CD4-positive, alpha-beta T cell treated with Interferon gamma for 1 hour (primary cell): ENCODE results near the gene DDHD1.
"Not testable (repeated sequence)": the region's sequence is repeated elsewhere in the genome, so short reads cannot be mapped to it uniquely, and the experiment has no call there.

Source experiments
- DNase-seq: peaks from one replicate; pipeline ENCODE4 v3.0.0-alpha.2; 2020

The DDHD1 gene

GRCh38 chr14:53103636-53104340 is 49.3 kb downstream of the DDHD1 start:
- DNase-seq, result no peak

DNA sequence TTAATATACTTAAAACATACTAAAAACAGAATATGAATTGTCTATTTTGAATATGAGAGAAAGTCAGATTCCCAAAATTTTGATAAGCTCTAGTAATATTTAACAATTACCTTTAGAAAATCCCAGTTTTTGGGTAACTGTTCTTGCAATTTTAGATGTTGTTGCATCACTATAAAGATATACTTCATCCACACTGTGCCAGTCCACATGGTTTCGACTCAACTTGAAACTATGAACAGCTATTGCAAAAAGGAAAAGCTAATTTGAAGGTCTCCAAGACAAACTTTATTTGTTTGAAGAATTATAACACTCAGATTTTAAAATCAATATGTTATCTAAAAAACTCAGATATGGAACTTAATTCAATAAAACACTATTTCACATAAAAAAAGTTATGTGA is 59.9 kb downstream of the DDHD1 start:
- DNase-seq, result no peak

GRCh38 chr14:53090853-53091252 is 62.3 kb downstream of the DDHD1 start:
- no peak for DNase-seq

GRCh38 chr14:53084954-53085353 is 68.2 kb downstream of the DDHD1 start:
- not testable (repeated sequence) for DNase-seq

- DNase-seq, result no peak
These were observed 88.6 kb downstream of the DDHD1 start for GRCh38 chr14:53064475-53064874.

DNA sequence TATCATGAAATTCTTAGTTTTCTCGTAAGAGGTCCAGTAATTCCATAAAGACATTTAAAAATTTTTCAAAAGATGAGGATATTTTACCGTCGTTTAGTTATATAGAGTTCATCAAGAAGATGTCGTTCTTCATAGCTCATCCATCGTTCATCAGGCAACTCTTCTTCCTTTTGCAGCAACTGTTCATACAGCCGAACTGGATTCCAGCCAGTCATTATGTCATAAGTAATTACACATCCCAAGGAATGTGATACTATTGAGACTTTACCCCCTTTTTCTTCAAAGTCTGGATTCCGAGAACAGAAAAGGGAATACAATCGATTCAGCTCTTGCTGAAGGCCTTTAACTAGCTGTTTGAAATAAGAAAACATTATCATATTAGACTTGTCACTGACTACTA is 90.3 kb downstream of the DDHD1 start:
- DNase-seq, result no peak

DNA sequence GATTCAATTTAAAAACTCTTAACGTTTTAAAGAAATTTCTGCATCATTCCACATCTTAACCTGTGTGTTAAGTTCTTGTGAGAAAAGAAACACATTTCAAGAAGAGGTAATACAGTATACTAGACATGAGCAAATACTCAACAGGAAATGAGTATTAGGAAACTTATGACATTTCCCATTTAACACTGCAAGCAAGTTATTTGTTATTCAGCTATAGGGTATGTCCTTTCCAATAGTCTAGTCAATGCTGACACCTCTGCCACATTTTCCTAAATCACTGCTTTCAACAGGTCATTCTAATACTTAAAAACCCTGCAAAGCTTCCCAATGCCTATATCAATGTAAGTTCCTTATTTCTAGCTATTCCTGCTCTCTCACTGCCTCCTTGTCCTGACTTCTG is 93.1 kb downstream of the DDHD1 start:
- no peak for DNase-seq

DNA sequence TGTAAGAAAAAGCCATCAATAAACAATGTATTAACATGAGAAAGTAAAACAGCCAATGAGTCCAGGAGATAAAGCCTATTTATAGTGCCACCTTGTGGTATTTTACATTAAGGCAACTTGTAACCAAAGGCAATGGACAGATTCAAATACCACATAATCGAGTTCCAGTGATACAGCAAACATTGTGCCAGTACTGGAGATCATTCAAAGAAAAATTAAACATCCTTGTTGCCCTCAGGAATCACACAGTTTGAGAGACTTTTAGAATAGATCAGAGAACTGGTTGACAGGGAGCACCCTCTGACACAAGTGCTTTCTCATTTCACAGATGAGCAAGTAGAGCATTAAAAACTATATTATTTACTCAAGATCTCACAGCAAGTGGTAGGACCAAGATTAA is 98.1 kb downstream of the DDHD1 start:
- no peak for DNase-seq

DNA sequence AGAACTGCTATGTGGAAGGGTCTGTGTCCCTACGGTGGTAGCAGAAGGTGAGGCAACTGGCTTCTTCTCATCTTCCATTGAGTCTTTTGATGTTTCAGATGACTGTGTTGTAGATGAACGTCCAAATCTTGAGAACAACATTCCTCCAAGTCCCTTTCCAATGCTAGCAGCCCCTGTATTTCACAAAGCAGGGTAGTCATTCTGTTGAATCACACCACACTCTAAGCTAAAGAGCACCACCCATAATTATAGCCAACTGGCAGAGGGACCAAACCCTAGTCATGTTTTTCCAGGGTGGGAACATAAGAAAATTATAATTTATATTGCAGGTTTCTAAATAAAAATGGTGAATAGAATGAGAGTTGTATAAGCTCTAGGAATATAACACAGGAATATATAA is 98.7 kb downstream of the DDHD1 start:
- DNase-seq, result no peak

DNA sequence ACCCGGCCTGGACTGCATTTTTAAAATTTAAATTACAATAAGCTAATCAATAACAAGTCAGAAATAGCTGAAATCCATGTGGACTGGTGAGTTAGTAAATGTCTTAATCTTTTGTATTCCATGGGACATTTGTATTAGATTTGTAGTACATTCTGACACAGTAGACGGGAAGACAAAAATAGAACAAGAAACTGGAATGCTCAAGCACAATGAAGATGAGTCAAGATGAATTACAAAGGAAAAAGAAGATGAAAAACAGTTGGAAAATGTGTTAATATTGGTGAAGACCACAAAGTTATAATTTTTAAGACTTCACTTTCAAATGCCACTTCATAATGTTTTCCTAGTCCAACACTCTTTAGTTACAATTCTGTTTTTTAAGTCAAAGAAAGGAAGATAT is 104.5 kb downstream of the DDHD1 start:
- no peak for DNase-seq

GRCh38 chr14:53047307-53048069 is 105.6 kb downstream of the DDHD1 start:
- DNase-seq, result no peak

GRCh38 chr14:53044486-53044885 is 108.6 kb downstream of the DDHD1 start:
- no peak for DNase-seq

DNA sequence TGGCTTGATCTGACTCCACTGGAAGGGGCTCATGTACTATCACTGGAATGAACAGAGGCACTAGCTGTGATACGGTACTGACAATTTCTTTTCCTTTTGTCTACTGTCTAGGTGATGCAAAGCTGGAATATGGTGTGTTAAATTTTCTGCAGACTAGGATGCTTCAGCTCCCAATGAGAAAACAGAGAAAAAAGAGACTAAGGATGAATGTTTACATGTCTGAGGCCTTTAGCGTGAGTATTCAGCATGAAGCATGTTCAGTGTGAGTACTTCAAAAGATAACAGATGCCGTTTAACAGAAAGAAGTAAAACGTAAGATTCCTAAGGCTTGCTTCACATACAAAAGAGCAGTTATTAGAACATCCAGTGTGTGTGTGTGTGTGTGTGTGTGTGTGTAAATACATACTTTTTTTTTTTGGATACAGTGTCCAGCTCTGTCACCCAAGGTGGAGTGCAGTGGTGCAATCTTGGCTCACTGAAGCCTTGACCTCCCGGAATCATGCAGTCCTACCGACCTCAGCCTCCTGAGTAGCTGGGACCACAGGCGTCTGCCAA is 110.0 kb downstream of the DDHD1 start:
- DNase-seq, result no peak

DNA sequence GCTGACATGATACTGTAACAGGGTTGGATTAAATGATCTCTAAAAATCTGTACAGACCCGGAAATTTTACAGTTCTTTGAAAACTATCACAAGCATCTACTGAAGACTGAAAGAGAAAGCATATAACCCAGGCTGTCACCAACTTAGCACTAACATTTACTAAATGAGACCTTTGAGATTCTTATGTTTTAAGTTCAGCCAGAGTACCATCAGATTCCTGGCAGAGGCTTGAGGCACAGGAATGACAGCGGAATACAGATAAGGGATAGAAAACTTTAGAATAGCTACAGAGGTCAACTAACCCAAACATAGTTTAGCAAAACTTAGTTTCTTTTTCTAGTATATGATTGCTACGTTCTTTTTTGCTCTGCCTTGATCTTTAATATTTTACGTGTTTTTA is 110.6 kb downstream of the DDHD1 start:
- no peak for DNase-seq

GRCh38 chr14:53041067-53041466 is 112.1 kb downstream of the DDHD1 start:
- DNase-seq, result no peak

DNA sequence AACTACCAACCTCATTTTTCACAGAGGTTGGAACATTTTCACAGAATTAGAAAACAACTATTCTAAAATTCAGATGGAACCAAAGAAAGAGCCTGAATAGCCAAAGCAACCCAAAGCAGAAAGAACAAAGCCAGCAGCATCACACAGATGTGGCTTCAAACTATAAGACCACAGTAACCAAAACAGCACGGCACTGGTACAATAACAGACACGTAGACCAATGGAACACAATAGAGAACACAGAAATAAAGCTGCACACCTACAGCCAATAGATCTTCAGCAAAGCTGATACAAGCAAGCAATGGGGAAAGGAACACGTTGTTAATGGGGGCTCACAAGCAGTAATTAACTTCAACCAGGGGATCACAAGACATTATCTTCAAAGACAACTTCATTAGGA is 114.5 kb downstream of the DDHD1 start:
- DNase-seq, result no peak

GRCh38 chr14:53037016-53037415 is 116.1 kb downstream of the DDHD1 start:
- DNase-seq, result no peak

DNA sequence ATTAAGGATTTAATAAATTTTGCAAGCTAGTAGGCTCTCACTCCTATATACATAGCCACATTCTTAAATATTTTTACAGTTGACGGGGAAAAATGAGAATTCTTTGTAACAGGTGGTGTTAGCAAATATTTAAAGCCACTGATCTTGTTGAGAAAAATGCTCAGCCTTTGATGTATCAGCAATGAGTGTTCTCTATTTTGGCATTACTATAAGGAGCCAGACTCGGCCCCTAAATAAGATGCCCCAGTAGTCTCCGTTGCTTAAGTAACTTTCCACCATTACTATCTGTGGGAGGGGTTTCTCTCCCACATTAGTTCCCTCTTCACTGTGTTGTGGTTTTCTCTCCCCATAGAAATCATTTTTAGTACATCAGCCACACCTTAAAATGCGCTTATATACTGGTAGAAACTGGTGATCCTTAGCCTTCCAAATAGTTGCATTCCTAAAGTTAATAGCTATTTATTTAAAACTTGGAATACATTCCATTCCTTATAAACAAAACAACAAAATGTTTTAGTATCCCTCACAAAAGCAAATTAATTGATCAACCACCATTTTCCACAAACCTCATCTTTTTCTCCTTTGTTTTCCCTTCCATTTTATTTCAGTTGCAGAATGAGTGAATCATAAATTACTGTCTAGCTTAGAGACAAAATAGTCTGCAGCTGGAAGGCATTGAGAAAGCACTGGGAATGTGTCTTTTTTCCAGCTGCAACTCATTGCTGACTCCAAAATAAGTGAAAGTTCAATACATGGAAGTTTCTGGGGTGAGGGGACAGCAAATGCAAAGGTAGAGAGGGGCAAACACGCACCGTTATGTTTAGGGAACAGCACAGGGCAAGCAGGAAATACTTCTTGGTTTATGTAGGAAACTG is 117.5 kb downstream of the DDHD1 start:
- DNase-seq, result no peak

DNA sequence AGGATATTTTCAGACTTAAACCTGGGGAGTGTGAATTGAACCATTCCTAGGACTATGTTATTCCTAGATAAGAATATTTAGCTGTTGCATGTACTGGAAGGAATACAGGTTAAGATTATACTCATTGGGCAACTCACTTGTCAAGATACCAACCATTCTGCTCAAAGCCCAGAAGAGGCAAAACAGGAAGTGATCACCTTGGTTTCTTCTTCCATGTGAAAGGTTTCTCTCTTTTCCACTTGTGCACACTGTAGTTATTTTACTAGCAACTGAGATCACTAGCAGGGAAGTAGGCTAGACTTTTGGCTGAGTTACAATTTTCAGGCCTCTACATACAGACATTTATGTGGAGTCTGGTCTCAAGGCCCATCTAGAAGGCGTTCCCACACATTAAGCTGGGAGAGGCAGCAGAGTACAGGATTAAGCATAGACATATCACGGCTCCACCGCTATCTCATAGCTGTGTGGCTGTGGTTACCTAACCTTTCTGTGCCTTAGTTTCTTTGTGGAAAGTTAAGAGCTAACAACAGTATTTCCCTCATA is 118.4 kb downstream of the DDHD1 start:
- DNase-seq, result no peak

DNA sequence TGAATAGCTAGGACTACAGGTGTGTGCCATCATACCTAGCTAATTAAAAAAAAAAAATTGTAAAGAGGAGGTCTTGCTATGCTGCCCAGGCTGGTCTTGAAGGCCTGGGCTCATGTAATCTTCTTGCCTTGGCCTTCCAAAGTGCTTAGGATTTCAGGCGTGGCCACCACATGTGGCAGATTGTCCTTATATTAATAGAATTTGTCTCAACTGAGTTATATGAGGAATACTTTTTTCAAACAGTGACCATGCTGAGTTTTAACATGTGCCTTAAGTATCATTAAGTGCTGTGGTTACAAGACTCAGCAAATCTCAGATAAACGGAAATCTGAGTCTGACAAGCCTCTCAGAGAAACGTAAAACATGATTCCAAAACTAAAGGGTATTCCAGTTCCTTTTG is 119.1 kb downstream of the DDHD1 start:
- DNase-seq, result no peak

GRCh38 chr14:53032838-53033390 is 120.2 kb downstream of the DDHD1 start:
- DNase-seq, result no peak

- DNase-seq, result no peak
These were observed 120.8 kb downstream of the DDHD1 start for GRCh38 chr14:53032161-53032803.
